ENCODE results near the gene NPPA.
"Not testable (repeated sequence)": the region's sequence is repeated elsewhere in the genome, so short reads cannot be mapped to it uniquely, and the experiment has no call there.

The NPPA gene

DNA sequence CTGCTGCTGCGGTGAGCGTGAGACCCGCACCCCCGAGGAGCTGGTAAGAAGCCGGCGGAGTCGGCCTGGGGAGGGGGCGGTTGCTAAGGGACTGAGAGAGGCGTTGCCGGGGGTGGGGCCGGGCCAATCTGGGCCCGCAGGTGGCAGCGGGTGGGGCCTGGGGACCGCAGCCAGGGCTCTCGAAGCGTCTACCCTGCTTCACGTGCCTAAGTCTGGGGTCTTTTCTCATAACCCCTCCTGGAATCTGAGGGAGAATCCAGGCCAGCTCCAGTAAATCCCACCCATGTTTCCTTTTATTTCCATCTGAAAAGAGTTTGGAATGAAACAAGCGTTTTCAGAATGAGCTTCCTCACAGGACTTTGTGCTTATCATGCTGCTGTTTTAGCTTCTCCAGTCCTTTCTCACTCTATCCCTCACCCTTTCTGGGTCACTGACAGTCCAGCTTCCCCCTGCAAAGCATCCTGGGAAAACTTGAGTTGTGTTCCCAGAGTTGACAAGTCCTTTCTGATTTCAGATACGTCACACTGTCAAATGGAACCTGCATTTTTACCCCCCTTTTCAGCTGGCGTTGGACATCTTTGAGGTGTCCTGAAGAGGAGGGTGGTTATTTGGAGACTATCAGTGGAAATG is 41.2 kb downstream of the NPPA start:
- Histone ChIP-seq H3K4me2 (ENCODE audit: low read length) (peak overlapping the region; percentile 86), H2AFZ (ENCODE audit: low read length) (no peak overlapping the region), H3K27ac (ENCODE audit: low read depth, low read length, poor library complexity, severe bottlenecking) (peak overlapping the region; percentile 56), H3K4me1 (ENCODE audit: insufficient read depth, low read length, severe bottlenecking) (peaks cover 57% of the 10 kb centered on the region), H3K9me3 (ENCODE audit: low read length) (no peaks in the 10 kb centered on the region), H3F3A (ENCODE audit: insufficient read depth, low read length) (no peaks in the 10 kb centered on the region), H4K20me1 (ENCODE audit: insufficient read depth, low read length) (no peaks in the 10 kb centered on the region), H3K36me3 (ENCODE audit: insufficient read depth, low read length) (peaks cover 36% of the 10 kb centered on the region), H3K9me2 (ENCODE audit: low read depth, low read length) (no peaks in the 10 kb centered on the region), H3K79me2 (ENCODE audit: insufficient read depth, low read length) (peaks cover 5% of the 10 kb centered on the region; the same call in 1 of the 2 replicates), H3K27me3 (ENCODE audit: insufficient read depth, low read length) (no peaks in the 10 kb centered on the region), H3K9ac (ENCODE audit: low read length) (peak overlapping the region; percentile 73), H3K4me3 (ENCODE audit: low read depth, low read length, poor library complexity, severe bottlenecking) (peak overlapping the region; percentile 70)
- TF ChIP-seq, protein P1, sequence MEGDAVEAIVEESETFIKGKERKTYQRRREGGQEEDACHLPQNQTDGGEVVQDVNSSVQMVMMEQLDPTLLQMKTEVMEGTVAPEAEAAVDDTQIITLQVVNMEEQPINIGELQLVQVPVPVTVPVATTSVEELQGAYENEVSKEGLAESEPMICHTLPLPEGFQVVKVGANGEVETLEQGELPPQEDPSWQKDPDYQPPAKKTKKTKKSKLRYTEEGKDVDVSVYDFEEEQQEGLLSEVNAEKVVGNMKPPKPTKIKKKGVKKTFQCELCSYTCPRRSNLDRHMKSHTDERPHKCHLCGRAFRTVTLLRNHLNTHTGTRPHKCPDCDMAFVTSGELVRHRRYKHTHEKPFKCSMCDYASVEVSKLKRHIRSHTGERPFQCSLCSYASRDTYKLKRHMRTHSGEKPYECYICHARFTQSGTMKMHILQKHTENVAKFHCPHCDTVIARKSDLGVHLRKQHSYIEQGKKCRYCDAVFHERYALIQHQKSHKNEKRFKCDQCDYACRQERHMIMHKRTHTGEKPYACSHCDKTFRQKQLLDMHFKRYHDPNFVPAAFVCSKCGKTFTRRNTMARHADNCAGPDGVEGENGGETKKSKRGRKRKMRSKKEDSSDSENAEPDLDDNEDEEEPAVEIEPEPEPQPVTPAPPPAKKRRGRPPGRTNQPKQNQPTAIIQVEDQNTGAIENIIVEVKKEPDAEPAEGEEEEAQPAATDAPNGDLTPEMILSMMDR (IDR thresholded peaks at IDR 0.05; ENCODE audit: low read length): no peak
- TF ChIP-seq EZH2 (IDR thresholded peaks at IDR 0.05; ENCODE audit: borderline replicate concordance, low read length): no peak

DNA sequence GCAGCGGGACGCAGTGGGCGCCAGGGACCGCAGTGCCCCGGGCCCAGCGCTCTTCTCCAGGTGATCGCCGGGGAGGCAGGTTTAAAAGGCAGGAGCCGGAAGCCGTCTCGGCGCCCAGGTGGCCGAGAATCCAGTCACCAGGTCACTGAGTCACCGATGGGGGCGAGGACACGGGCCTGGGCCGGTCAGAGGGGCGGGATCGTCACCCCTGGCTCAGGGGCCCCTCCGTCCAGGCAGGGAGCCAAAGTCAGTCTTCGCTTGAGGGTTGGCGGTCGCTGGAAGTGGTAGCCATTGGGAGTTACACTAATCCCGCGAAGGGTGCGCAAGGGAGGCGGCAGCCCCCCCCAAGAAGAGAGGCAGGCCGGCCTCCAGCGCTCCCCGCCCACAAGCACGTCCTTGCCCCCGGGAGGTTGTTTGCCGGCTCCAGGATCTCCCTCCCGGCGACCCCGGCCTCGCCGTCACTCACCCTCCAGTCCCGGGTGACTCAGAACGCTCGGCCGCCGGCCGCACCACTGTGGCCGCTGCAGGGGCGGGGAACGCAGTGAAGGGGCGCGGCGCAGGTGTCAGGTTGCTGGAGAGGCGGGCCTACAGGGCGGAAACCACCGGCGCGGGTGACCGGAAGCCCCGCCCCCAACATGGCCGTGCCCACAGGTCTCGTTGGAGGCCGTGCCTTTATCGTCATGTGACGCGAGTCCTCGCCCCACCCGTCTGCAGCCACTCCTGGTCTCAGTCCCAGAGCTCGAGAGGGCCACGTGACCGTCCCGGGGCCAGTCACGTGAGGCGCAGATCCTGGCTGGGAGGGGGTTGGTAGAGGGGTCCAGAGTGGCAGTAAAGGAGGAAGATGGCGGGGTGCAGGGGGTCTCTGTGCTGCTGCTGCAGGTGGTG is 41.9 kb downstream of the NPPA start, which contains the start of the genes CLCN6 and MTHFR:
Gene CLCN6 (plus strand): TSS at position 770 of the 885 bp plus-strand sequence. CDS start 72 bp downstream, at position 842.
Gene MTHFR (minus strand): TSS at position 543 of the 885 bp plus-strand sequence. CDS start 2,848 bp downstream, outside the sequence.
- Histone ChIP-seq H3K4me3 (ENCODE audit: low read depth, low read length, poor library complexity, severe bottlenecking) (peak within 1 kb of the TSS; percentile 70), H3F3A (ENCODE audit: insufficient read depth, low read length) (no peaks in the 10 kb centered on the region), H3K9ac (ENCODE audit: low read length) (peak within 1 kb of the TSS; percentile 73), H3K27me3 (ENCODE audit: insufficient read depth, low read length) (no peaks in the 10 kb centered on the region), H4K20me1 (ENCODE audit: insufficient read depth, low read length) (no peaks in the 10 kb centered on the region), H3K4me2 (ENCODE audit: low read length) (peak within 1 kb of the TSS; percentile 94), H3K36me3 (ENCODE audit: insufficient read depth, low read length) (peaks cover 38% of the 10 kb centered on the region), H3K4me1 (ENCODE audit: insufficient read depth, low read length, severe bottlenecking) (peaks cover 57% of the 10 kb centered on the region), H3K9me2 (ENCODE audit: low read depth, low read length) (no peaks in the 10 kb centered on the region), H3K27ac (ENCODE audit: low read depth, low read length, poor library complexity, severe bottlenecking) (peak within 1 kb of the TSS; percentile 79), H3K9me3 (ENCODE audit: low read length) (no peaks in the 10 kb centered on the region), H3K79me2 (ENCODE audit: insufficient read depth, low read length) (peaks cover 5% of the 10 kb centered on the region; the same call in 1 of the 2 replicates), H2AFZ (ENCODE audit: low read length) (no peak within 1 kb of the TSS)
- TF ChIP-seq, protein P1 (IDR thresholded peaks at IDR 0.05; ENCODE audit: low read length): no peak
- no peak for TF ChIP-seq EZH2 (IDR thresholded peaks at IDR 0.05; ENCODE audit: borderline replicate concordance, low read length)

DNA sequence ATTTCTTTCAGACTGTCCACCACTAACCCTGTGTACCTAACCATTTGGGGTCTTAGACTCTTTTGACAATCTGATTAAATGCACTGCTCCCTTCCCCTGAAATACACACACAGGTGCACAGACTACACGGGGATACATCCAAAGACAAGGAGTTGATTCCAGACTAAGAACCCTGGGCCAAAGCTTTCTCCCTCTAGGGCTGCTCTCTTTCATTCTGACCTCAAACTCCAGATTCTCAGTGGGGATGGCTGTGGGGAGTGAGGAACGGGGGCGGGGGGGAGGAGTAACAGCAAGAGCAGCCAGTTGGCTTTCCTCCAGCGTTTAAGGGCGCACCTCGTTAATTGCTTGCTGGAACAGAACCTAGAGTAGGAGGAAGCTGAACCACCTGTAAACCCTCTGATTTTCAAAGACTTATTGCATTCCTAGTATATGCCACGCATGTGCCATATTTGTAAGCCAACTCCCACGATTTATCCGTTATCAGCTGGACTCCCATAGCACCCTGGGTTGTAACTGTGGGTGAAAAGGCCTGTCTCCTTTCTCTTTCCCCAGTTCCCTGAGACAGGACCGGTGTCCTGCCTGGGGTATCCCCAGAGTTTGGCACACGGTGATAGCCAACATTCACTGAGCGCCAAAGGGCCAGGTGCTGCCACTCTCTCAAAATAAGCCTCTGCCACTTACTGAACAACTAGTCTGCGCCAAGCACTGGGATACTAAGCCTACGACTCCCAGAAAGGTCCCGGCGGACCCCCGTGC is 42.7 kb downstream of the NPPA start:
- H3K36me3 ChIP-seq (ENCODE audit: insufficient read depth, low read length): peaks cover 38% of the 10 kb centered on the region
- H3K4me1 ChIP-seq (ENCODE audit: insufficient read depth, low read length, severe bottlenecking): peaks cover 57% of the 10 kb centered on the region

DNA sequence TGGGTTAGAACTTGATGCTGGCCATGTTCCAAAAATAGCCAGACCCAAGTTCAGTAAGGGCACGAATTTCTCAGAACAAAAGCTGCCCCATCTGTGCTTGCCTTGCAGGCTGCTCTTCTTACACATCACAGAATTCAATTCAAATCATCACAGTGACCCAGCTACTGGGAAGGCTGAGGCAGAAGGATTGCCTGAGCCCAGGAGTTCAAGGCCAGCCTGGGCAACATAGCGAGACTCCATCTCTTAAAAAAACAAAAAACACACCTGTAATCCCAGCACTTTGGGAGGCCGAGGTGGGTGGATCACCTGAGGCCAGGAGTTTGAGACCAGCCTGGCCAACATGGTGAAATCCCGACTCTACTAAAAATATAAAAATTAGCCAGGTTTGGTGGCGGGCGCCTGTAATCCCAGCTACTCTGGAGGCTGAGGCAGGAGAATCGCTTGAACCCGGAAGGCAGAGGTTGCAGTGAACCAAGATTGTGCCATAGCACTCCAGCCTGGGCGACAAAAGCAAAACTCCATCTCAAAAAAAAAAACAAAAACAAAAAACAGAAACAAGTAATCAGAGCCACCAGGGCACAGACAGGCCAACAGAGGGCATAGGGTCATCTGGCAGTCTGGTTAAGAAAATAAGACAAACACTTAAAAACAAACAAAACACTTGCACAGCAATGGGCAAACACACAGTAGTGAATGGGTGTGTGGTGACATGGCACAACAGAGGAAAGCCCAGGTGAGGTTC is 43.5 kb downstream of the NPPA start:
- H3K79me2 ChIP-seq (ENCODE audit: insufficient read depth, low read length); H3K27me3 ChIP-seq (ENCODE audit: insufficient read depth, low read length); H3K9me3 ChIP-seq (ENCODE audit: low read length); H4K20me1 ChIP-seq (ENCODE audit: insufficient read depth, low read length); H2AFZ ChIP-seq (ENCODE audit: low read length); H3F3A ChIP-seq (ENCODE audit: insufficient read depth, low read length); H3K9me2 ChIP-seq (ENCODE audit: low read depth, low read length): not testable (repeated sequence)
- Histone ChIP-seq H3K9ac (ENCODE audit: low read length) (peak overlapping the region; percentile 70), H3K4me3 (ENCODE audit: low read depth, low read length, poor library complexity, severe bottlenecking) (peak overlapping the region; percentile 70), H3K4me1 (ENCODE audit: insufficient read depth, low read length, severe bottlenecking) (peaks cover 57% of the 10 kb centered on the region), H3K4me2 (ENCODE audit: low read length) (peak overlapping the region; percentile 94), H3K27ac (ENCODE audit: low read depth, low read length, poor library complexity, severe bottlenecking) (peak overlapping the region; percentile 79), H3K36me3 (ENCODE audit: insufficient read depth, low read length) (peaks cover 37% of the 10 kb centered on the region)

More for the DNA sequence above, 42.7 kb downstream of the NPPA start:
- Histone ChIP-seq H3F3A (ENCODE audit: insufficient read depth, low read length) (no peaks in the 10 kb centered on the region), H3K9me3 (ENCODE audit: low read length) (no peaks in the 10 kb centered on the region), H3K9me2 (ENCODE audit: low read depth, low read length) (no peaks in the 10 kb centered on the region), H3K4me3 (ENCODE audit: low read depth, low read length, poor library complexity, severe bottlenecking) (peak overlapping the region; percentile 70), H3K4me2 (ENCODE audit: low read length) (peak overlapping the region; percentile 94), H3K79me2 (ENCODE audit: insufficient read depth, low read length) (peaks cover 5% of the 10 kb centered on the region; the same call in 1 of the 2 replicates), H4K20me1 (ENCODE audit: insufficient read depth, low read length) (no peaks in the 10 kb centered on the region), H3K27ac (ENCODE audit: low read depth, low read length, poor library complexity, severe bottlenecking) (peak overlapping the region; percentile 79), H3K9ac (ENCODE audit: low read length) (peak overlapping the region; percentile 70), H3K27me3 (ENCODE audit: insufficient read depth, low read length) (no peaks in the 10 kb centered on the region), H2AFZ (ENCODE audit: low read length) (no peak overlapping the region)
- no peak for TF ChIP-seq EZH2 (IDR thresholded peaks at IDR 0.05; ENCODE audit: borderline replicate concordance, low read length)
- TF ChIP-seq, protein P1 (IDR thresholded peaks at IDR 0.05; ENCODE audit: low read length): no peak

All from OCI-LY1 (cell line).